Choroid plexus epithelial cell (primary cell): ENCODE measurements around the gene ANKRD33.

ENCODE experiments used
- DNase-seq: peaks from one replicate; pipeline ENCODE4 v3.0.0-alpha.2; 2010; ENCODE audit warnings: low read depth
- H3K4me3 ChIP-seq: 2 replicates; pipeline ENCODE4 v1.5.1; 2011; ENCODE audit warnings: low read depth, mild to moderate bottlenecking, control low read depth, low read length, moderate library complexity
- CTCF ChIP-seq: conservative IDR thresholded peaks from 2 replicates; pipeline ENCODE4 v1.5.1; 2011; ENCODE audit warnings: low read depth, mild to moderate bottlenecking, control low read depth, inconsistent platforms, low read length, moderate library complexity

The ANKRD33 gene

GRCh38 chr12:51926718-51927117, 38.8 kb downstream of the ANKRD33 start:
- peak; percentile 75 for DNase-seq

GRCh38 chr12:51932218-51933076, 44.5 kb downstream of the ANKRD33 start:
- no peak for TF ChIP-seq CTCF
- H3K4me3 ChIP-seq = no peak overlapping the region
- no peak for DNase-seq

More at GRCh38 chr12:51926718-51927117, 38.8 kb downstream of the ANKRD33 start:
- no peak overlapping the region for H3K4me3 ChIP-seq
- peak; percentile 74 for TF ChIP-seq CTCF

GRCh38 chr12:51934080-51934479, 46.2 kb downstream of the ANKRD33 start:
- no peak for DNase-seq
- no peak overlapping the region for H3K4me3 ChIP-seq
- TF ChIP-seq CTCF = no peak

GRCh38 chr12:51937926-51938325, 50.0 kb downstream of the ANKRD33 start:
- no peak for TF ChIP-seq CTCF
- H3K4me3 ChIP-seq = no peak overlapping the region

GRCh38 chr12:51938726-51939125, 50.8 kb downstream of the ANKRD33 start:
- TF ChIP-seq CTCF = no peak
- no peak overlapping the region for H3K4me3 ChIP-seq
- no peak for DNase-seq

More at GRCh38 chr12:51937926-51938325, 50.0 kb downstream of the ANKRD33 start:
- DNase-seq = no peak

GRCh38 chr12:51941011-51941581, 53.2 kb downstream of the ANKRD33 start:
- no peak for TF ChIP-seq CTCF
- DNase-seq = peak; percentile 87
- H3K4me3 ChIP-seq = no peak overlapping the region
